IMR-90 (cell line): ENCODE measurements around the gene TCL1A. TPM values are rescaled to one million over a fixed set of nuclear protein-coding genes. Genes with fewer than 3 reads are reported as not detected.

ENCODE experiments used
- ATAC-seq: fragments of 200-7000 bp; cut with Tn5 transposase; 2 replicates; pipeline ENCODE4 v1.9.1; 2020; ENCODE audit warnings: low read depth, mild to moderate bottlenecking, moderate library complexity
- BruUV-seq: library from RNA; stranded (reverse); fragments of 400-500 nt; replicated peaks from 2 replicates; lab custom pipeline; 2021; lab: Mats Ljungman, UMichigan
- CTCF ChIA-PET: fragments of 300-600 bp; formaldehyde crosslinking; extraction: SDS; loops from one replicate; lab custom pipeline; 2021; ENCODE audit warnings: antibody characterized with exemption; lab: Yijun Ruan, JAX
- POLR2A ChIA-PET: fragments of 300-600 bp; sonication (Branson Sonifier 250); formaldehyde crosslinking; loops from one replicate; lab custom pipeline; 2022; ENCODE audit warnings: antibody characterized with exemption; ENCODE audit not compliant: unreplicated experiment; lab: Charles Lee
- DNase-seq: peaks from one replicate; pipeline ENCODE4 v3.0.0; 2013
- H2AFZ ChIP-seq: replicated peaks from 2 replicates; pipeline ENCODE3; 2013; ENCODE audit warnings: low read length, mild to moderate bottlenecking; ENCODE audit not compliant: poor library complexity
- H2AK5ac ChIP-seq: 2 replicates; pipeline ENCODE4 v1.6.1; 2013; ENCODE audit warnings: low read depth, low read length, inconsistent platforms
- H2AK9ac ChIP-seq: replicated peaks from 2 replicates; pipeline ENCODE3; 2013; ENCODE audit warnings: mild to moderate bottlenecking, low read depth, low read length, moderate library complexity; ENCODE audit not compliant: poor library complexity
- H2BK120ac ChIP-seq: 2 replicates; pipeline ENCODE4 v1.6.1; 2013; ENCODE audit warnings: low read depth, low read length, inconsistent platforms
- H2BK15ac ChIP-seq: 3 replicates; pipeline ENCODE4 v1.6.1; 2013; ENCODE audit warnings: low read depth, low read length, inconsistent platforms
- H2BK20ac ChIP-seq: 2 replicates; pipeline ENCODE4 v1.6.1; 2013; ENCODE audit warnings: low read depth, mild to moderate bottlenecking, inconsistent platforms, low read length, moderate library complexity
- H2BK5ac ChIP-seq: 2 replicates; pipeline ENCODE4 v1.6.1; 2013; ENCODE audit warnings: mild to moderate bottlenecking, low read depth, low read length, inconsistent platforms; ENCODE audit not compliant: poor library complexity, severe bottlenecking
- H3K14ac ChIP-seq: replicated peaks from 2 replicates; pipeline ENCODE4 v1.6.1; 2013; ENCODE audit warnings: low read depth, low read length, inconsistent platforms
- H3K18ac ChIP-seq: 2 replicates; pipeline ENCODE4 v1.6.1; 2013; ENCODE audit warnings: low read depth, low read length, control low read depth
- H3K23ac ChIP-seq: 2 replicates; pipeline ENCODE4 v1.6.1; 2013; ENCODE audit warnings: low read depth, low read length, inconsistent platforms
- H3K27ac ChIP-seq: 2 replicates; pipeline ENCODE4 v1.5.1; 2013; ENCODE audit warnings: mild to moderate bottlenecking, control low read depth, low read length; ENCODE audit not compliant: insufficient read depth
- H3K27me3 ChIP-seq: 2 replicates; pipeline ENCODE4 v1.6.1; 2013; ENCODE audit warnings: low read length; ENCODE audit not compliant: control insufficient read depth, insufficient read depth
- H3K36me3 ChIP-seq: 2 replicates; pipeline ENCODE4 v1.6.1; 2013; ENCODE audit warnings: low read length, mixed read lengths; ENCODE audit not compliant: control insufficient read depth, insufficient read depth
- H3K4ac ChIP-seq: 2 replicates; pipeline ENCODE4 v1.6.1; 2013; ENCODE audit warnings: low read depth, low read length, inconsistent platforms
- H3K4me1 ChIP-seq: 2 replicates; pipeline ENCODE4 v1.6.1; 2013; ENCODE audit warnings: low read length, mixed read lengths; ENCODE audit not compliant: control insufficient read depth, insufficient read depth
- H3K4me2 ChIP-seq: 2 replicates; pipeline ENCODE4 v1.6.1; 2013; ENCODE audit warnings: low read depth, mild to moderate bottlenecking, control low read depth, low read length, moderate library complexity
- H3K4me3 ChIP-seq: 2 replicates; pipeline ENCODE4 v1.5.1; 2013; ENCODE audit warnings: low read depth, mild to moderate bottlenecking, control low read depth, low read length, moderate library complexity; ENCODE audit not compliant: insufficient read depth
- H3K56ac ChIP-seq: 2 replicates; pipeline ENCODE4 v1.6.1; 2013; ENCODE audit warnings: low read length, inconsistent platforms; ENCODE audit not compliant: insufficient read depth; ENCODE audit errors: extremely low read depth
- H3K79me1 ChIP-seq, 2 experiments: 2 replicates each; pipeline ENCODE4 v1.6.1; 2013; ENCODE audit warnings: low read length in 2 of 2, inconsistent platforms in 1 of 2, low read depth in 1 of 2
- H3K9ac ChIP-seq: 2 replicates; pipeline ENCODE4 v1.6.1; 2013; ENCODE audit warnings: low read depth, low read length, control low read depth
- H3K9me1 ChIP-seq: 2 replicates; pipeline ENCODE4 v1.6.1; 2013; ENCODE audit warnings: low read length, inconsistent platforms; ENCODE audit not compliant: insufficient read depth
- H3K9me3 ChIP-seq: 2 replicates; pipeline ENCODE4 v1.6.1; 2013; ENCODE audit warnings: low read length; ENCODE audit not compliant: control insufficient read depth, insufficient read depth
- H4K20me1 ChIP-seq: 2 replicates; pipeline ENCODE4 v1.6.1; 2013; ENCODE audit warnings: low read length, inconsistent platforms; ENCODE audit not compliant: insufficient read depth
- H4K5ac ChIP-seq: 2 replicates; pipeline ENCODE4 v1.6.1; 2013; ENCODE audit warnings: mild to moderate bottlenecking, low read depth, low read length, control low read depth
- H4K8ac ChIP-seq, 2 experiments: 2 replicates each; pipeline ENCODE4 v1.6.1; 2013; ENCODE audit warnings: low read depth in 2 of 2, low read length in 2 of 2, control low read depth in 1 of 2, inconsistent platforms in 1 of 2
- H4K91ac ChIP-seq: 2 replicates; pipeline ENCODE4 v1.6.1; 2013; ENCODE audit warnings: low read depth, low read length, inconsistent platforms; ENCODE audit not compliant: insufficient read depth
- CTCF ChIP-seq: conservative IDR thresholded peaks from 2 replicates; pipeline ENCODE4 v1.5.1; 2012; ENCODE audit warnings: mild to moderate bottlenecking, low read depth, low read length, improper control_type of control experiment
- RFX5 ChIP-seq: IDR thresholded peaks from 2 replicates; pipeline ENCODE4 v1.8.0; 2012; ENCODE audit warnings: low read depth, mild to moderate bottlenecking, low read length, moderate library complexity
- WGBS, 2 experiments: methylation state at CpG; one replicate each; pipeline versions ENCODE4 v1.1.5 to v1.1.7; 2013; ENCODE audit warnings: missing lambda C conversion rate in 2 of 2; ENCODE audit not compliant: insufficient read length in 1 of 2; ENCODE audit errors: extremely low coverage in 2 of 2; 5-methylcytosine and 5-hydroxymethylcytosine counted together
- dilution Hi-C: fragments of 300-500 bp; cut with HindIII; formaldehyde crosslinking; loops from one replicate; pipeline ENCODE4 v1.14.3; 2018; ENCODE audit warnings: low sequenced_read_pairs; ENCODE audit not compliant: unreplicated experiment
- in situ Hi-C: fragments of 300-500 bp; cut with MboI; formaldehyde crosslinking; loops from 3 replicates; pipeline ENCODE4 v1.14.3; 2019; ENCODE audit warnings: low sequenced_read_pairs, inconsistent platforms, mixed read lengths
- intact Hi-C: fragments of 100-400 bp; cut with micrococcal nuclease; formaldehyde crosslinking; loops from 2 replicates; pipeline ENCODE4 v1.10.0; 2022
- polyA plus RNA-seq, 3 experiments: library from polyadenylated mRNA; depleted of rRNA; stranded (reverse); fragments of >200 nt; gene quantifications; 2 replicates each; pipeline ENCODE4 v1.2.3, GENCODE V29; 2012; ENCODE audit warnings: low replicate concordance in 1 of 3
- total RNA-seq: library from RNA; depleted of rRNA; stranded (reverse); fragments of >200 nt; gene quantifications from 2 replicates; pipeline ENCODE4 v1.2.3, GENCODE V29; 2012

Gene TCL1A
- total and polyA plus RNA-seq, 2 of the 4 experiments (the other 2 are of a cell fraction): not detected

GRCh38 chr14:95739356-95739755, 25.4 kb upstream of the TCL1A start:
- Histone ChIP-seq H3K27ac (no peak overlapping the region), H4K20me1 (no peaks in the 10 kb centered on the region), H2BK5ac (no peak overlapping the region), H3K4me2 (no peak overlapping the region), H3K23ac (no peak overlapping the region), H3K18ac (no peak overlapping the region), H3K14ac (no peak overlapping the region), H3K79me1 (no peaks in the 10 kb centered on the region), H3K9ac (no peak overlapping the region), H4K8ac (no peak overlapping the region), H4K91ac (no peak overlapping the region), H2AFZ (no peak overlapping the region), H3K27me3 (no peaks in the 10 kb centered on the region), H3K9me3 (no peaks in the 10 kb centered on the region), H3K4me3 (no peak overlapping the region), H3K56ac (no peak overlapping the region), H3K36me3 (no peaks in the 10 kb centered on the region), H2AK9ac (no peak overlapping the region), H3K4ac (no peak overlapping the region), H2BK20ac (no peak overlapping the region), H4K5ac (no peak overlapping the region), H3K4me1 (no peaks in the 10 kb centered on the region), H2BK120ac (no peak overlapping the region), H3K9me1 (no peaks in the 10 kb centered on the region), H2AK5ac (no peak overlapping the region), H2BK15ac (no peak overlapping the region)
- dilution Hi-C loops (no loop called here), intact Hi-C loops (no loop called here), in situ Hi-C loops (no loop called here)
- TF ChIP-seq RFX5 (no peak), CTCF (no peak)
- DNase-seq (no peak), ATAC-seq (no peak)
- ChIA-PET POLR2A (no interaction called here), CTCF (no interaction called here)
- WGBS, 2 experiments: no CpG with 5 or more reads among the region's 1 CpG
- BruUV-seq: no TSS peak
